ENCODE data around the gene GAD2.

The GAD2 gene

DNA sequence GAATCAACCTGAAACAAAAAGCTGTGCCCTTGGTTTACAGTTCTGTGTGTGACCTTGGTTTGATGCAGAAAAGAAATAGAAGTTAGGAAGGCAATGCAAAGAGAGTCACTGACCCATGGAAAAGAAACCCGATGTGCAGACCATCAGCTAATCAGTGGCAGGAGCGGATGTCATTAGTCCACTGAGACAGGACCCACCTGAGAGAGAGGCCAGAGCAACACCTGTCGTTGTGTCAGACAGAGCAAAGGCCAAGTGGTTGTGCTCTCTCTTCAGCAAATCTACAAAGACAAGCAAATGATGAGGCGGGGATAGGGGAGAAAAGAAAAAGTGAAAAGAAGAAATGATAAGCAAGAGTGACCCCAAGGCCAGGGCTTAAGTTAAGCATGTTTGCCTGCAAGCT lies 8.7 kb downstream of the GAD2 start:
- DNase-seq: no peak

DNA sequence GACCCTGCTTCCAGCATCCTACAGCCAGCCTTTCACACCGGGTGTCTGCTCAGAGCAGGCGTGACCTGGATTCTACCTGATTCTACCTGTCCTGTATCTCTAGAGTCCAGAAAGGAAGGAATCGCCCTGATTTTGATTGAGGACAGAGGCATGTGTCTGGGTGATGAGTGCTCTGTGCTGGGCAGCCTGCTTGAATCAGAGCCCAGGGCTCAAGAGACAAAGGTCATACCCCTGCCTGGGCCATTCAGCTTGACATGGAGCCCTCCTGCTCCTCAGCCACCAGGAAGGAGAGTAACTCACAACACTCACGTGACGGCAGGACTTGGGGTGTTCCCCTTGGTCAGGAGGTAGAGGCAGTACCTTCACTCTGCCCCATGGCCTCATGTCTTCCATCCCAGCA lies 11.2 kb downstream of the GAD2 start:
- no peak for DNase-seq

DNA sequence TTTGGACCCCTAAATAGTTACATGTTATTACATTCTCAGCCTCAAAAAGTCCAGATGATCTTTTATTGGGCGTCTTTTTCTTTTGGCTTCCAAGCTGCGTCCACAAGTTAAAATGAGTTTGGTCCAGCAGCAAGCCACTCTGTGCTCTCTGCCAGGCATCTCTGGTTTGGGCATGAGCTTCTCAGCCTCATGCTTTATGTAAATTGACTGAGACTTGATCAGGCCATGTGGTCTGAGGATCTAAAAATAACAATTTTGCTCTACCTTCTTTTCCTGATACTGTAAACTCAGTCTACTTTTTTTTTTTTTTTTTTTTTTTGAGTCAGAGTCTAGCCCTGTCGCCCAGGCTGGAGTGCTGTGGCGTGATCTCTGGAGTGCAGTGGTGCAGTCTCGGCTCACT lies 15.6 kb downstream of the GAD2 start:
- no peak for DNase-seq

DNA sequence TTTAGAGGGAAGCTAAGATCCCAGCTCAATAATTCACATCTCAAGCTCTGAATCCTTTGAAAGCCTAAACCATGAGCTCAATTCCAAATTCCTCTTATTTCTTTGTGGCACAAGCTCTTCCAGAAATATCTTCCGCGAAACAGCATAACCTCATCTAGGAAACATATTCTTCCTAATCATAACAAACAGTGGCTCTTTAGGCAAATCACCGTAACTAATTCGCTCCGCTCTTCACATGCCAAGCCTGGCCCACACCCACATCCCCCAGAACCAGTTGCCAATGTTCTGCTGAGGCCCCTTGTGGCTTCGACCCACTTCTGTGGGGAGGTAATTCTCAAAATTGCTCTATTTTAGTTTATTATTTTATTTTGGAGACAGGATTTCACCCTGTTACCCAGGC lies 19.2 kb downstream of the GAD2 start:
- no peak for DNase-seq

DNA sequence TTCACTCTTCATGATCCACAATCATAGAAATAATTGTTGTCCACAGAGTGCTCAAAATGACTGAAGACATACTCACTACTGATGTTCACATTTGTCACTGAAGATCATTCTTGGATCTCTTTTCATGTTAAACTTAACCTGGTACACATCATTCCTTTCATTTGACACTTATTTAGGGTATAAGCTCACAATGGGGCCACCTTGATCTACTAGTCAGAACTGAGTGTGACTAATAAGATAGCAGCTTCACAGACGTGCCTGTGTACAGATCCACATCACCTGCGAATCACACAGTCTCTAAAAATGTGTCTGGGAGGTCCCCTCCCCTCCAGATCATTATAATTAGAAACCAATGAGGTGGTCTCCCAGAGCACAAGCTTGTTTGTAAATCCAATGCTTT lies 21.8 kb downstream of the GAD2 start:
- DNase-seq: no peak

DNA sequence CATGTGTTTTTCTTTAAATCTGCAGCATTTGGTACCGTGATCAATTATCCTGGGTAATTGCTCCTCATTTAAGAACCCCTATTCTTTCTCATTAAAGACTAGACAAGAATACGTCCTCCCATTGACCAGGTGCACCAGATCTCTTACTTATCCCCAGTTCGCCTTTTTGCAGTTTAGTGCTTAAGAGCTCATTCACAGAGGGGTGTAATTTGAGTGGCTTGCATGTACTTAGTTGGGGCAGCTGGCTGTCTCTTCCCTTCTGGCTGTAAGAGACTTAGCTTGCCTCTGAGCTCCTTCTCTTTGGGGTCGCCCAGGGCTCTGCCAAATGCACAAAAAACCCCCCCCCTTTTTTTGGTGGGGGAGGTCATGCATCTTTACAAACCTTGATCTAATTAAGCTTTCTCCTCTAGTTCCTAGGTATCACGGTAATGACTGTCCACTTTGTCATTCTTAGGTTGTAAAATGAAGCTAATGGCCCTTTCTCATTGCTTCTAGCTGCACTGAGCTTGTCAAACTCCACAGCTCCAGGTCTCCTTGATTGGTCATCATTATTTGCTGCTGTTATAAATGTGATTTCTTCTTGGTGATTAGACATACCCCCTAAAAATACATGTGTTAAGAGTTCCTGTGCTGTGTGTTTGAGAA lies 26.3 kb downstream of the GAD2 start:
- DNase-seq: no peak

DNA sequence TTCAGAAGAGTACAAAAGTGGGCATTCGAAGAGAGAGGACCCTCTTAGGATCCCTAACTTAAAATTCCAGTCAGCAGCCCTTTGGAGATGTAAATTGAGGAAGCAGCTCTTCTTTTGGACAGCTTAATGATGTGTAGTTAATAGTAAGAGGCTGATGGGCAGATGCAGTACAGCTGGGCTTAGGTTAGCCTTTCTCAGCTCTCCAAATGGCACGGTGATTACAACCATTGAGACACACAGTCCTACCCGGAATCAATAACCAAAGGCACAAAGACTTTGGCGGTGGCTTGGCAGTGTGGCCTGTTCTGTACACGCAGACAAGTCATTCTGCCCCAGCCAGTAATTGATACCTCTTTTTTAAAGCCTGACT lies 26.8 kb downstream of the GAD2 start:
- no peak for DNase-seq

DNA sequence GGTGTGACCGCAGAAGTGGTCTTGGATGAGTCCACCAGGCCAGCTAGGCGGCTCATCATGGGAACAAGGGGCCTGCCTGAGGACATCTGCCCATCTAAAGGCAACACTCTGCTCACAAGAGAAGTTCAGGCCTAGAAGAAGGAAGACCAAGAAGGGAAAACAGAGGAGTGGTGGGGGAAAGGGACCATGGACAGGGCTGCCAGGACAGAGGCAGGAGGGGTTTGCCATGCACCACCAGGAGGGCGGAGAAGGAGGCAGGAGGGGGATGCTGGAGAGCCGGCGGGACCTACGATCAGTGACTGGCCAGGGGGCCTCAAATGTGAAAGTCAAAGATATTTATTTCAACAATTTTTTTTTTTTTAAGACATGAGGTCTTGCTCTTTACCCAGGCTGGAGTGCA lies 33.1 kb downstream of the GAD2 start:
- DNase-seq: no peak

DNA sequence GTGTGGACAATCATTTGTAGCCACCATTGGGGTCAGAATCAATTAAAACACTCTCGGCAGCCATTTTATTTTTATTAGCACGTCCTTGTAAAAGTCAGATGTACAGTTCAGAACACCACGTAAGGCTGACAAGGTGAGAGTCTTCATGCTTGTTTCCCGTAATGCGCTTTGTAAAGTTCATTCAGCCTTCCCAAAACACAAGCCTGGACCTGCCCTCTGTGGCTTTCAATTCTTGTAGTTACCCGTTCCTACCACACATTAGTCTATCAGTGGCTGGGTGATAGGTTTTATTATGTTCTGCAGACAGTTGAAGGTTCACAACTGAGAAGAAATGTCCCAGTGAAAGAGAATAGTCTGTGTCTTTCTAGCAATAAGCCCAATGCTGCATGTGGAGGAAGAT lies 35.4 kb downstream of the GAD2 start:
- no peak for DNase-seq

DNA sequence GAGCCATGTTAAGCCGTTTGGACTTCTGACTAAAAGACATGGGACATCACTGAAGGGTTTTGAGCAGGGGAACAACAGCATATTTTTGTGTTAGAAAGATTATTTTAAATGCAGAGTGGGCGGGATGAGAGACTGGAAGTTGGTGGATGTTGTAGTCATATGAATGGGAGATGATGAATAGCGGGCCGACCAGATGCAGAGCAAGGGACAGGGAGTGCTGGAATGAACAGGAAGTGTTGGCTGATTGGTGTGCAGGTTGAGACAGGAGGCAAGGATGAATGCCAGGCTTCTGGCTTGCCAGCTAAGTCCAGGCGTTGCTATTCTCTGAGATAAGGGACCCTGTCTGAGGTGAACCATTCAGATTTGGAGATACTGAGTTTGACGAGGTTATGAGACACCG lies 38.0 kb downstream of the GAD2 start:
- no peak for DNase-seq

DNA sequence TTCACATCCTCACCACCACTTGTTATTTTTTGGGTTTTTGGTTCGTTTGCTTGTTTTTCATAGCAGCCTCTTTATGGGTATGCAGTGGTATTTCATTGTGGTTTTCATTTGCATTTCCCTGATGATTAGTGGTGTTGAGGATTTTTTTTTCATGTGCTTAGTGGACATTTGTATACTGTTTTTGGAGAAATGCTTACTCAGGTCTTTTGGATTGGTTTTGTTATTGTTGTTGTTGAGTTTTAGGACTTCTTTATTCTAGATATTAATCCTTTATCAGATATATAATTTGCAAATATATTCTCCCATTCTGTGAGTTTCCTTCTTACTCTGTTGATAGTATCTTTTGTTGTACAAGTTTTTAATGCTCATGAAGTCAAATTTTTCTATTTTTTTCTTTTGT lies 42.8 kb downstream of the GAD2 start:
- DNase-seq: no peak

DNA sequence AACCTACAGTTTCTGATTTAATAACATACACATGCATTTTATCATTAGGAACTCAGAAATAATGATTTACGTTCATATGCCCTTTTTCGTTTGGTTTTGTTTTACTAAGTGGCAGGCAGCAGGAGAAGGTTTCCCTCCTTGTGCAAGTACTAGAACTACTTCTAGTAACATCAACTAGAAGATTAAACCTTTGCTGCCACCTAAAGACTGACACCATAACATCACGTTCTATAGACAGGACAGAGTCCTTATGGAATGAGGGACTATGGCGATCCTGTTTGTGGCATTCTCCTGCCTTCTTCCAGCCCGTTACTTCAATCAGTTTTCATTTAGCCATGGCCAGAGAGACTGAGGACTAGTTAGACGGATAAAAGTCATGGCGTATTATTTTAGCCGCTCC lies 53.2 kb downstream of the GAD2 start:
- peak; percentile 48 for DNase-seq

DNA sequence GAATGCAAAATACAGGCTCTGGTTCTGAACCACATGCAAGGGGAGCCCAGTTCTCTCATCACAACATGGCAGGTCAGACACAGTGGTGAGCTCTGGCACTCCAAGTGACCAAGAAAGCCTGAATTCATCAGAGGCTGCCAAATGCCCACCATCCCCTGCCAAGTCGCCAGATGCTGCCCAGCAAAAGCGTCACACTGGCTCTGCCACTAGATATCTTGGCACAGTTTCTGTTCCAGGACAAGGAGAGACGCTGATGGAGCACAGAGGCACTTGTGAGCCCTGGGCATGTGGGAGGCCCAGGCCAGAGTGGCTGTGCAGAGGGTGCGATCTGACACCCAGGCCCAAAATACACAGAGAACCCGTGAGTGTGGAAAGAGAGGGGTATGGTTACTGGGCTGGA lies 57.8 kb downstream of the GAD2 start:
- DNase-seq: no peak

DNA sequence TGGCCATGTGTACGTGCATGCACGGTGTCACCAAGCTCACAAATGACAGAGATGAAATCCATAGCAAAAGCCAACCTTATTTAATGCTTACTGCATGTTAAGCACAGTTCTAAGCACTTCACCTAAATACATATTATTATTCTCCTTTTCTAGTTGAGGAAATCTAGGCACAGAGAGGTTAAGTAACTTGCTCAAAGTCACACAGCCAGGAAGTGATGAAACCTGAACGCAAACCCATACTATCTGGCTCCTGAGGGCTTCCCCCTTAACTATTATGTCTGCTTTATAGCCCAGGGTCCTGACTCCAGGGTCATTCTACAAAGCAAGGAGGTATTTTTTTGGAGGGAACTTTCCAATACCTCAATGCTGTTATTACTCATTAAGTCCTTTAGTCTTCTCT lies 61.7 kb downstream of the GAD2 start:
- DNase-seq: no peak

DNA sequence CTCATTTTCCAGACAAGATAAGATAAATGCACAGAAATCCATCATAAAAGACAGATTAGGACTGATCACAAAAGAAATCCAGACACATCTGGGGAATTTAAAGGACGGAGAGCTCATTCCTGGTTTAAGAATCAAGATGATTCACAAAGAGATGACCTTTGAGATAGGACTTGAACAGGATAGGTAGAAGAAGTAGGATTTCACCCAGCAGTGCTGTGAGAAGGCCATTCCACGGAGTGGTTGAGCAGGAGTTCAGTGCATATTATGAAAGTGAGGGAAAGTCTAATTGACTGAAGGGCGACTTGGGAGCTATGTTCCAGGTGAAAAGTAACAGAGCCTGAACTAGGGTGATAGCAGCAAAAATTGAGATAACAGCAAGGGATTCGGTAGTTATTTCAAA lies 73.7 kb downstream of the GAD2 start:
- no peak for DNase-seq

DNA sequence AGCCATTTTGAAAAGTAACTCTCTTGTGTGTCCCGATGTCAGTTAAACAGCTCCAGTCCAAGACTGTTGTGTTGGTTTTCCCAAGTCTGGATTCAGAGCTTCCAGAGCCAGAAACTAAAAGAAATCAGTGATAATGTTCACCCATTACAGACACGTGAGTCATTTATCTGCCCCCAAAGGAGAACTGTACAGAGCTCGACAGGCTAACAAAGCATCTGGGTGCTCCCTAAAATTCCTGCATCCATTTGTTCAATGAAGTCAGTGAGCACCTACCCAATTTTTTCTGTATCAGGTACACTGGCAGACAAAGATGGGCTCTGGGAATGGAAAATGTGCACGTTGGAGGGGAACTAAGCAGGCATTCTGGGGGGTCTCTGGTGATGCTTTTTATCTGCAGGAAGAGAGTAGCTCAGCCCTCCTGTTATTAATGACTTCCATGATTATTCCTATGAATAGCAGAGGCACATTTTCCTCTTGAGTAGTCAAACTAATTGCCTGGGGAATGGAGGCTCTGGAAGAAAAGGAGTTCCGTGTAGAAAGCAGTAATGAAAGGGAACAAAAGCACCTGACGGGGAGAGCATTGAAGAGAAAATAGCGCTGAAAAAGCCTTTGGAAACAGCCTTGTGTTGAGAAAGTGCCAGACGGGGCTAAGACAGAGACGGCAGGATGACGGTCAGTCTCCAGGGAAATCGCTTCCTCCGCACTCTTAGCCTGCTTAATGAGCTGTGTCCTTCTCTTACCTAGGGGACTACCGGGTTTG lies 75.3 kb downstream of the GAD2 start:
- DNase-seq: no peak

DNA sequence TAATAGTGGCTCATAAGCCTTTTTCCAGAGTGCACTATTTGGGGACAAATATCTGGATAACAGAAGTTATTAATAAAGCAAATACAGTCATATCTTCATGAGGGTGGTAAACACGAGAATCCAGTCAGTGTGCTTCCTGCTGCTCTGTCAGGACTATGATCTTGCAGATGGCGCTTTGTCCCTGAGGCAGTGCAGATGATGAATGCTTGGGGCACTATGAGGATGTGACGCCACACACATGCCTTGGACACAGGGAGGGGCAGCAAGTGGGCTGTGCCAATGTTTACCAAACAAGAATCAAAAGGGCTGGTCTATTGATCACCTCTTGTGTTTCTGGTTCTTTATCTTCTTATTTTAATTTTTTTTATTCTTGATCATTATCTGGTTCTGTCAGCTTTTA lies 79.8 kb downstream of the GAD2 start:
- no peak for DNase-seq

DNA sequence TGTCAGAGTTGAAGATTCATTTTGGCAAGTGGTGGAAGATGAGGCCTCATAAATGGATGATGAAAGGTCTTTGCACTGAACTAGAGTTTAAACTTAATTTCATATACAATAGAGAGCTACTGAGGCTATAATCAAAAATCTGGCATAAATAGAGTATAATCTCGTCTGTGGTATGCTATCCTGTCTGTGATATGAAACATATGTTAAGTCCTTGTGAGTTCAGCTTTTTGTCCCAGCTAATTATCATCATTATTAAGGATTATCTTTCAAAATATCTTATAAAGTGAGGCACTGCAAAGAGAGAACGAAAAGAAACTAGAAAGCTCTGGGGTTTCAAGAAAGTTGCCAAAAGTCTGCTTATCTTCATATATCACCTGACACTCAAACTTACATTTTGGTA lies 83.4 kb downstream of the GAD2 start:
- no peak for DNase-seq

DNA sequence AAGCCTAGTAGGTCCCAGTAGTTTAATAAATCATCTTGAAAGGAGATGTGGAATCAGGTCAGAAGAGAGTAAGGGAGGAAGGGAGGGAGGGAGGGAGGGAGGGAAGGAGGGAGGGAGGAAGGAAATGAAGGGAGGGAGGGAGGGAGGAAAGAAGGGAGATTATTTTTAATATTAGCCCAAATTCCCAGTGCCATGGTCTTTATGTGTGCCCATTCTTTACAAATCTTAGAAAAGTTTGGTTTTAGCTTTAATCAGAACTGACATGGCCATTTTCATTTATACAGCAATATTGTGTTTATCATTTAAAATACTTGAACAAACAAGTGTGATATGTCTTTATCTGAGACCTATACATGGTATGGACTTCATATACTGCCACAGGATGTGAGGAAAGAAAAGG lies 86.8 kb downstream of the GAD2 start:
- no peak for DNase-seq

DNA sequence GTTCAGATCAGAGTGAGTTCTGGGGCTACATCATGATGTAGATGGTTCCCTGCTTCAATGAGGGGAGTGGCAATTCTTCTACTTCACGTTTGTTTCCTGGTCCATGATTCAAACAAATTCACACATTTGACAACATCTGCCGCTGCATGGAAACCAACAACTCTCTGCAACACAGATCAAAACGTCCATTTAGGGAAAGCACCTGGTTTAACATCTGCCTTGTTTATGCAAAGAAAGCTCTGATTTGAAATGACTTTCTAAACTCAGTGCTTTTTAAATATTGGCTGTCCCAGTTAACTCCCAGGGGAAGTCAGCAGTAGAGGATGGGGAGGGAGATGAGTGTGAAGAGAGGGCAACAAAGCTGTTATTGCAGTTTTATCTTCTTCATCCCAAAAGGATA lies 93.8 kb downstream of the GAD2 start:
- DNase-seq: no peak

DNA sequence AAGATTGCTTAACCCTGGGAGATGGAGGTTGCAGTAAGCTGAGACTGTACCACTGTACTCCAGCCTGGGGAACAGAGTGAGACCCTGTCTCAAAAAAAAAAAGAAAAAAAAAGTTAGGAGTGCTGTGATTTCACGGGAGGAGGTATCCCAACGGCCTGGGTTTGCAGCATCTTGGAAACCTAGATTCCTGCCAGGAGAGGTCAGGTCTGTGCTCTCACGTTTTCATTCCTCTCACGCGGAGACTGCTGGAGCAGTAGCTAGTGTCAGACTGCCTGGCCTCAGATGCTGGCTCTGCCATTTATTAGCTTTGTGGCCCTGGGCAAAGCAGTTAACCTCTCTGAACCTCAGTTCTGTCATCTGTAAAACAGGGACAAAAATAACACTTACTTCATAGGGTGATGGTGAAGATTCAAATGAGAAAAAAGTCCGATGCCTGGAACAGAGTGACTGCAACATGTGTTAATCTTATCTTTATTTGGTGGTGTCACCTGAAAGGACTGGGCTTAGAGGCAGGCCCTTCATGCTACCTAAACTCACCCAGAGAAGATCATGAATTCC lies 94.9 kb downstream of the GAD2 start:
- DNase-seq: no peak

DNA sequence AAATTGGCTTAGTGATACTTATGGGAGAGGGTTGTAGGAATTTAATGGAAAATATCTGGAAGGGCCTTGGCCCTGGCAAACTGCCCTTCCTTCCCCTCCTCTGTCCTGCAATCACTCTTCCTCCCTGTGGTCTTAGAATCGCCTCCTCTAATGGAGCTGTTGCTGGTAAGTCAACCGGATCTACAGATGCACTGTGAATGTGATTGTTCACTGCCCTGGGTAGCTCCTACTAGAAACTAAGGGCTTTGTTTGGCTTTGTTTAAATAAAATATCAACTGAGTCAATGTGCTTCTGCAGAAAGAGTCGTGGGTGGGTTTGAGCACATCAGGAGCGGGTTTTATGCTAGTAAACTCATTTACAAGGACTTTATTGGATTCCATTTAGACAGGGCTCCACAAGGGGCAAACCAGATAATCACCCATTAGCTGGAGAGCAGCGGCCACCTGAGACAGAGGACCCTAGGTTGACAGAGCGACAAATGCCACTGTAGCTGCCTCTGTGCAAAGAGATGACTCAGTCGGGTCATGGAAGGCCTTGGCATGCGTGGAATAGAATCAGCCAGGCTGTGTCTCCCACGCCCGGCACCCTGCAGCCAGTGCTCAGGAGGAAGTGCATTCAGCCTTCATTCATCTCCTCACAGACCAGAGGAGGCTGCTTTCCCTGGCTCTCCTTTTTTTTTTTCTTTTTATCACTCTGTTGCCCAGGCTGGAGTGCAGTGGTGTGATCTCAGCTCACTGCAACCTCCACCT lies 97.9 kb downstream of the GAD2 start:
- no peak for DNase-seq

DNA sequence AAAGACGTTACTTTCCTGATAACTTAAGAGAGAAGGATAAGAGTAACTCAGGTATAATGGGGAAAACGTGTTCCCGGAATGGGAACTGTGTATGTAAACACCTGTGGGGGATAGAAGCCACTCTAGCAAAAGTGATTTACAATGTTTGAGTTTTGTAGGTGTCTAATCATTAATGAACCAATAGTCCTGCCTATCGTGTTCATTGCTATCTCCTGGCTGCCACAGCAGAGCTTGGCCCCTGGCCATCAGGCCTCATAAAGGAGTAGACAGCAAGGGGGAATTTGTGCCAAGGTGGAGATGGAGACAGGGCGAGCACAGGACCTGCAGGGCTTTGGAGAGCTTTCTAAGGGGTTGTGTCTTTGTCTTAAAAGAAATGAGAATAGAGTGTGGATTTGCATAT lies 102.1 kb downstream of the GAD2 start:
- DNase-seq: no peak

DNA sequence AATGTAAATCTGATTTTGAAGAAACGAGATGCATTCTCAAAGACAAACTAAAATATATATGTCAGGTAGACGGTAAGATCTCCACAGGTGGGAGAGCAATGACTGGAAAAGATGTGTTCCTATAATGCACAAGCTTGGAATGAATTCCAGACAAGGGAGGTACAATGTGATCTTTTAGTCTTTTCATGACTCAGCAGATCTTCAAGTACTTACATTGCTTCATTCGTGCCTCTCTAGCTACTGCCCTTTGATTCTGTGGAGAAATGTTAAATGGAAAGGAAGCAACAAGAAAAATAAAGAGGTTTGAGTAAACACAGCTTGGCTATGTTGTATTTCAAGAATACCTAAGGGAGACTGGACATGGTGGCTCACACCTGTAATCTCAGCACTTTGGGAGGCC lies 106.6 kb downstream of the GAD2 start:
- DNase-seq: peak; percentile 12
